ENCODE measurements around the gene BNIP3. TPM values are rescaled to one million over a fixed set of nuclear protein-coding genes. Genes with fewer than 3 reads are reported as not detected.

The BNIP3 gene
- total RNA-seq, 1 donor from 2014 or later = 38.9 TPM

- no peak for DNase-seq
- no peak for ATAC-seq
- Histone ChIP-seq H3K36me3 (no peaks in the 10 kb centered on the region), H3K27me3 (ENCODE audit: low read depth) (no peaks in the 10 kb centered on the region), H3K4me1 (no peaks in the 10 kb centered on the region), H3K4me3 (no peak overlapping the region), H3K27ac (no peak overlapping the region), H3K9me3 (no peaks in the 10 kb centered on the region)
- intact Hi-C loops (cut with DNase I) = no loop called here
- TF ChIP-seq CTCF (IDR thresholded peaks at IDR 0.05) = no peak
Measured at GRCh38 chr10:132007681-132008080, 26.0 kb upstream of the BNIP3 start.

GRCh38 chr10:132006966-132007365 lies 25.2 kb upstream of the BNIP3 start:
- no peak for TF ChIP-seq CTCF (IDR thresholded peaks at IDR 0.05)
- Histone ChIP-seq H3K9me3 (no peaks in the 10 kb centered on the region), H3K36me3 (no peaks in the 10 kb centered on the region), H3K27me3 (ENCODE audit: low read depth) (no peaks in the 10 kb centered on the region), H3K4me3 (no peak overlapping the region), H3K4me1 (no peaks in the 10 kb centered on the region), H3K27ac (no peak overlapping the region)
- ATAC-seq (no peak), DNase-seq (no peak)
- intact Hi-C loops (cut with DNase I) = no loop called here

GRCh38 chr10:132005147-132005546 lies 23.4 kb upstream of the BNIP3 start:
- intact Hi-C loops (cut with DNase I) = no loop called here

GRCh38 chr10:132004052-132004451 lies 22.3 kb upstream of the BNIP3 start:
- intact Hi-C loops (cut with DNase I) = no loop called here

More at GRCh38 chr10:132005147-132005546, 23.4 kb upstream of the BNIP3 start:
- TF ChIP-seq CTCF (IDR thresholded peaks at IDR 0.05) = no peak
- Histone ChIP-seq H3K27ac (no peak overlapping the region), H3K4me1 (no peaks in the 10 kb centered on the region), H3K9me3 (no peaks in the 10 kb centered on the region), H3K4me3 (no peak overlapping the region), H3K27me3 (ENCODE audit: low read depth) (no peaks in the 10 kb centered on the region), H3K36me3 (no peaks in the 10 kb centered on the region)
- ATAC-seq (no peak), DNase-seq (no peak)

GRCh38 chr10:132003282-132003924 lies 21.7 kb upstream of the BNIP3 start:
- DNase-seq = no peak
- H3K27ac ChIP-seq = no peak overlapping the region
- ATAC-seq = no peak
- no peaks in the 10 kb centered on the region for H3K27me3 ChIP-seq (ENCODE audit: low read depth)
- no peak for TF ChIP-seq CTCF (IDR thresholded peaks at IDR 0.05)
- intact Hi-C loops (cut with DNase I) = no loop called here
- no peaks in the 10 kb centered on the region for H3K9me3 ChIP-seq
- peaks cover 12% of the 10 kb centered on the region for H3K4me1 ChIP-seq
- no peaks in the 10 kb centered on the region for H3K36me3 ChIP-seq
- H3K4me3 ChIP-seq = no peak overlapping the region

More at GRCh38 chr10:132004052-132004451, 22.3 kb upstream of the BNIP3 start:
- no peaks in the 10 kb centered on the region for H3K36me3 ChIP-seq
- H3K4me3 ChIP-seq = no peak overlapping the region
- H3K9me3 ChIP-seq = no peaks in the 10 kb centered on the region
- no peaks in the 10 kb centered on the region for H3K27me3 ChIP-seq (ENCODE audit: low read depth)
- ATAC-seq = no peak
- TF ChIP-seq CTCF (IDR thresholded peaks at IDR 0.05) = no peak
- DNase-seq = no peak
- H3K27ac ChIP-seq = no peak overlapping the region
- peaks cover 6% of the 10 kb centered on the region for H3K4me1 ChIP-seq
